ENCODE results near the gene SLCO2A1.

DNA sequence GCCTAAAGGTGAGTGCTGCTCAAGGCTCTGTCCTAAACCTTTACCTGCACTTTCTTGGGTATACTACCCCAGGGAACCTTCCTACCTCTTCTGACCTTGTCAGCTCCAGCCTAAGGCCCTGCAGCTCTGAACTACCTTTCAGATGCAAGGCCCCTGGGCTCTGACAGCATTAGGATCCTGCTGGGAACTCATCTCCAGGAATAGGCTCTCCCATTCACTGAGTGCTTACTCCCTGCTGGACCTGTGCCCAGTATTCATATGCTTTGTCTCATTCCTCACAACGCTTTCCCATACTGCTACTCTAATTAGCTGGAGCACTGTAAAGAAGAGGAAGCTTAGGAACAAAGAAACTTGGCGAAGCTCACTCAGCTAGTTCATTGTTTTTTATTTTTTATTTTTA, 80.3 kb downstream of the SLCO2A1 start:
- no peak for TF ChIP-seq EZH2 (IDR thresholded peaks at IDR 0.05; ENCODE audit: borderline replicate concordance, insufficient read depth, low read depth, low read length, poor library complexity, severe bottlenecking)
- TF ChIP-seq, protein P1, sequence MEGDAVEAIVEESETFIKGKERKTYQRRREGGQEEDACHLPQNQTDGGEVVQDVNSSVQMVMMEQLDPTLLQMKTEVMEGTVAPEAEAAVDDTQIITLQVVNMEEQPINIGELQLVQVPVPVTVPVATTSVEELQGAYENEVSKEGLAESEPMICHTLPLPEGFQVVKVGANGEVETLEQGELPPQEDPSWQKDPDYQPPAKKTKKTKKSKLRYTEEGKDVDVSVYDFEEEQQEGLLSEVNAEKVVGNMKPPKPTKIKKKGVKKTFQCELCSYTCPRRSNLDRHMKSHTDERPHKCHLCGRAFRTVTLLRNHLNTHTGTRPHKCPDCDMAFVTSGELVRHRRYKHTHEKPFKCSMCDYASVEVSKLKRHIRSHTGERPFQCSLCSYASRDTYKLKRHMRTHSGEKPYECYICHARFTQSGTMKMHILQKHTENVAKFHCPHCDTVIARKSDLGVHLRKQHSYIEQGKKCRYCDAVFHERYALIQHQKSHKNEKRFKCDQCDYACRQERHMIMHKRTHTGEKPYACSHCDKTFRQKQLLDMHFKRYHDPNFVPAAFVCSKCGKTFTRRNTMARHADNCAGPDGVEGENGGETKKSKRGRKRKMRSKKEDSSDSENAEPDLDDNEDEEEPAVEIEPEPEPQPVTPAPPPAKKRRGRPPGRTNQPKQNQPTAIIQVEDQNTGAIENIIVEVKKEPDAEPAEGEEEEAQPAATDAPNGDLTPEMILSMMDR (IDR thresholded peaks at IDR 0.05): no peak
